SJSA1 (cell line): ENCODE results near the gene DEFB131A. TPM values are rescaled to one million over a fixed set of nuclear protein-coding genes. Genes with fewer than 3 reads are reported as not detected.
"Not testable (repeated sequence)": the region's sequence is repeated elsewhere in the genome, so short reads cannot be mapped to it uniquely, and the experiment has no call there.

ENCODE experiments used
- DNase-seq, 2 experiments: peaks; one replicate each; pipeline ENCODE4 v3.0.0-alpha.2; 2015 to 2020; ENCODE audit warnings: low spot score in 2 of 2, low read depth in 1 of 2
- H3K27ac ChIP-seq: fragments of 250-450 bp; sonication (Bioruptor Pico); 2 replicates; pipeline ENCODE4 v1.5.1; 2020; ENCODE audit warnings: mild to moderate bottlenecking, moderate library complexity
- H3K27me3 ChIP-seq: fragments of 250-450 bp; sonication (Bioruptor Pico); replicated peaks from 2 replicates; pipeline ENCODE4 v1.5.1; 2020; ENCODE audit warnings: mild to moderate bottlenecking, moderate library complexity
- H3K36me3 ChIP-seq: fragments of 250-450 bp; sonication (Bioruptor Pico); 2 replicates; pipeline ENCODE4 v1.5.1; 2020; ENCODE audit warnings: mild to moderate bottlenecking
- H3K4me1 ChIP-seq: fragments of 250-450 bp; sonication (Bioruptor Pico); replicated peaks from 2 replicates; pipeline ENCODE4 v1.6.1; 2021; ENCODE audit warnings: mild to moderate bottlenecking
- H3K4me3 ChIP-seq: fragments of 250-450 bp; sonication (Bioruptor Pico); 2 replicates; pipeline ENCODE4 v1.5.1; 2020; ENCODE audit warnings: mild to moderate bottlenecking
- H3K9me3 ChIP-seq: fragments of 250-450 bp; sonication (Bioruptor Pico); replicated peaks from 2 replicates; pipeline ENCODE4 v1.5.1; 2020; ENCODE audit warnings: mild to moderate bottlenecking
- total RNA-seq: library from RNA; depleted of rRNA; stranded (reverse); fragments of >200 nt; shearing (Covaris generic); gene quantifications from 2 replicates; pipeline ENCODE4 v1.2.3, GENCODE V29; 2014; rRNA removed

DEFB131A gene
- not detected in 2 replicates for total RNA-seq

GRCh38 chr4:9444114-9444513, at the start of gene DEFB131A:
DEFB131A (plus strand) TSS chr4:9444414; CDS start chr4:9444534, 120 bp downstream.
- not testable (repeated sequence) for H3K27ac ChIP-seq, H3K27me3 ChIP-seq, H3K36me3 ChIP-seq, H3K4me3 ChIP-seq, H3K4me1 ChIP-seq, H3K9me3 ChIP-seq, DNase-seq

GRCh38 chr4:9405774-9406173, 38.4 kb upstream of the DEFB131A start:
- H3K4me3 ChIP-seq, H3K9me3 ChIP-seq, H3K36me3 ChIP-seq, H3K27me3 ChIP-seq, H3K4me1 ChIP-seq, DNase-seq, H3K27ac ChIP-seq: not testable (repeated sequence)

GRCh38 chr4:9406491-9406890, 37.7 kb upstream of the DEFB131A start:
- H3K4me3 ChIP-seq, H3K9me3 ChIP-seq, H3K36me3 ChIP-seq, DNase-seq, H3K27ac ChIP-seq, H3K27me3 ChIP-seq, H3K4me1 ChIP-seq: not testable (repeated sequence)

- no peaks in the 10 kb centered on the region for H3K9me3 ChIP-seq
- no peaks in the 10 kb centered on the region for H3K27me3 ChIP-seq
- no peak overlapping the region for H3K27ac ChIP-seq
- H3K4me1 ChIP-seq, result no peaks in the 10 kb centered on the region
- H3K36me3 ChIP-seq, result no peaks in the 10 kb centered on the region
- no peak for DNase-seq
- no peak overlapping the region for H3K4me3 ChIP-seq
Measured at GRCh38 chr4:9409793-9410192, 34.4 kb upstream of the DEFB131A start.

GRCh38 chr4:9421884-9422455, 22.2 kb upstream of the DEFB131A start:
- not testable (repeated sequence) for H3K9me3 ChIP-seq, H3K36me3 ChIP-seq

GRCh38 chr4:9425916-9426315, 18.3 kb upstream of the DEFB131A start:
- H3K27ac ChIP-seq, result not testable (repeated sequence)

More at GRCh38 chr4:9421884-9422455, 22.2 kb upstream of the DEFB131A start:
- H3K4me1 ChIP-seq, DNase-seq, H3K27me3 ChIP-seq, H3K4me3 ChIP-seq, H3K27ac ChIP-seq: not testable (repeated sequence)

GRCh38 chr4:9430061-9430460, 14.2 kb upstream of the DEFB131A start:
- DNase-seq, H3K4me3 ChIP-seq, H3K4me1 ChIP-seq, H3K9me3 ChIP-seq, H3K36me3 ChIP-seq, H3K27me3 ChIP-seq, H3K27ac ChIP-seq: not testable (repeated sequence)

More at GRCh38 chr4:9425916-9426315, 18.3 kb upstream of the DEFB131A start:
- H3K4me3 ChIP-seq, H3K9me3 ChIP-seq, DNase-seq, H3K36me3 ChIP-seq, H3K27me3 ChIP-seq, H3K4me1 ChIP-seq: not testable (repeated sequence)

- DNase-seq, H3K27ac ChIP-seq, H3K27me3 ChIP-seq, H3K36me3 ChIP-seq, H3K4me3 ChIP-seq, H3K4me1 ChIP-seq, H3K9me3 ChIP-seq: not testable (repeated sequence)
Measured at GRCh38 chr4:9433320-9433719, 10.9 kb upstream of the DEFB131A start.

GRCh38 chr4:9436728-9437127, 7.5 kb upstream of the DEFB131A start:
- H3K4me1 ChIP-seq, result not testable (repeated sequence)

GRCh38 chr4:9442355-9442754, 1.9 kb upstream of the DEFB131A start:
- not testable (repeated sequence) for H3K9me3 ChIP-seq, H3K36me3 ChIP-seq, DNase-seq, H3K27ac ChIP-seq, H3K27me3 ChIP-seq, H3K4me3 ChIP-seq, H3K4me1 ChIP-seq

More at GRCh38 chr4:9436728-9437127, 7.5 kb upstream of the DEFB131A start:
- not testable (repeated sequence) for H3K36me3 ChIP-seq, H3K27ac ChIP-seq, H3K4me3 ChIP-seq, H3K27me3 ChIP-seq, DNase-seq, H3K9me3 ChIP-seq

- H3K4me1 ChIP-seq, DNase-seq: not testable (repeated sequence)
Measured at GRCh38 chr4:9444681-9445080, 467 bp downstream of the DEFB131A start.

GRCh38 chr4:9452251-9452650, 8.0 kb downstream of the DEFB131A start:
- not testable (repeated sequence) for DNase-seq, H3K27me3 ChIP-seq, H3K4me1 ChIP-seq, H3K36me3 ChIP-seq, H3K9me3 ChIP-seq, H3K27ac ChIP-seq, H3K4me3 ChIP-seq

More at GRCh38 chr4:9444681-9445080, 467 bp downstream of the DEFB131A start:
- H3K4me3 ChIP-seq, H3K27ac ChIP-seq, H3K9me3 ChIP-seq, H3K27me3 ChIP-seq, H3K36me3 ChIP-seq: not testable (repeated sequence)

- H3K9me3 ChIP-seq, H3K4me3 ChIP-seq, H3K36me3 ChIP-seq, H3K4me1 ChIP-seq, H3K27me3 ChIP-seq, H3K27ac ChIP-seq, DNase-seq: not testable (repeated sequence)
Measured at GRCh38 chr4:9454284-9454683, 10.1 kb downstream of the DEFB131A start.

GRCh38 chr4:9455046-9455445, 10.8 kb downstream of the DEFB131A start:
- not testable (repeated sequence) for H3K4me1 ChIP-seq, H3K9me3 ChIP-seq, DNase-seq, H3K4me3 ChIP-seq, H3K27ac ChIP-seq, H3K27me3 ChIP-seq, H3K36me3 ChIP-seq

GRCh38 chr4:9479466-9479865, 35.3 kb downstream of the DEFB131A start:
- DNase-seq, H3K27me3 ChIP-seq, H3K27ac ChIP-seq: not testable (repeated sequence)

More at GRCh38 chr4:9479466-9479865, 35.3 kb downstream of the DEFB131A start:
- not testable (repeated sequence) for H3K4me3 ChIP-seq, H3K9me3 ChIP-seq, H3K4me1 ChIP-seq, H3K36me3 ChIP-seq
